NCI-H2171 (cell line): ENCODE data around the gene LRRC61.

ENCODE experiments used
- DNase-seq: peaks from one replicate; lab custom pipeline; 2025; lab: John Stamatoyannopoulos, UW

The LRRC61 gene

DNA sequence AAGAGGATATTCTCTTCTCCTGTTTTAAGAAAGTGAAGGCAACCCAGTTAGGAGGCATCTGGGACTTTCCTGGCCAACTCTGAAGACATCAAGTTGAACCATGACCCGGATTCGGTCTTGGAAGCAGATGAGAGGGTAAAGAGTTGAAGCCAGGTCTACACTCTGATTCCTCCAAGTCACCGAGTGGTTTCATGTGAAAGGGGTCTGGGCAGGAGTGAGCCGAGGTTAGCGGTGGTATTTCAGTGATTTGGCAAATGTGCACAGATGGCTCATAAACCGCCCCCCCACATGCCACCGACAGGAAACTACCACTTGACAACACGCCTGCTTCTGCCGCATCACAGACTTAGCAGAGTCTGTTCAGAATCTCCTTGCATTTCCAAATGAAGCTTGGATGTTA, 34.1 kb downstream of the LRRC61 start:
- DNase-seq: peak; percentile 73

GRCh38 chr7:150357771-150358427, 34.7 kb downstream of the LRRC61 start:
- no peak for DNase-seq

DNA sequence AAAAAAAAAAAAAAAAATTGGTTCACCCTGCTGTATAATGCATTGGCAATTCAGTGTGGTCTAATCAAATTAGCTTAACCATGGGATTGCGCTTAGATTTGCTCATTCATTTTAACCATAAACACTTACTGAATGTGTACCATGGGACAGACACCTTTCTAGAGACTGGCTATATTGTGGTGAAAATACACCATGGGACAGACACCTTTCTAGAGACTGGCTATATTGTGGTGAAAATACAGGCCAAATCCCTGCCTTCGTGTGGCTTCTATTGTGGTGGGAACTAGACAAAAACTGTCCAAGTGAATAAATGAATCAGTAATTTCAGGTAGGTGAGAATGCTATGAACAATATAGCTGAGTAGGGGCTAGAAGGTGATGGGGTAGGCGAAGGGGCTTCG, 35.3 kb downstream of the LRRC61 start:
- DNase-seq: no peak

- DNase-seq: no peak
Observed at GRCh38 chr7:150358988-150359621, 36.0 kb downstream of the LRRC61 start.

DNA sequence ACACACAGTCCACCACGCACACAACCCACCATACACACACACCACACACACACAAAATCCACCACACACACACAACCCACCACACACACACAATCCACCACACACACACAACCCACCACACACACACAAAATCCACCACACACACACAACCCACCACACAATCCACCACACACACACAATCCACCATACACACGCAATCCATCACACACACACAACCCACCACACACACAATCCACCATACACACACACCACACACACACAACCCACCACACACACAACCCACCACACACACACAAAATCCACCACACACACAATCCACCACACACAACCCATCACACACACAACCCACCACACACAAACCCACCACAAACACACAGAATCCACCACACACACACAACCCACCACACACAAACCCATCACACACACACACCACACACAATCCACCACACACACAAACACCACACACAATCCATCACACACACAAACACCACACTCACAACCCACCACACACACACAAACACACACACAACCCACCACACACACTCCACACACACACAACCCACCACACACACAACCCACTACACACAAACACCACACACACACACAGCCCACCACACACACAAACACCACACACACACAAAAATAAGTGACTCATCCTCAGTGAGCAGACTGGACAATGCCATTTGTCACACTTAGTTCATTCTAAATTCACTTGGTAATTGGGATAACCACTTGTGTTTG, 36.6 kb downstream of the LRRC61 start:
- DNase-seq: no peak

DNA sequence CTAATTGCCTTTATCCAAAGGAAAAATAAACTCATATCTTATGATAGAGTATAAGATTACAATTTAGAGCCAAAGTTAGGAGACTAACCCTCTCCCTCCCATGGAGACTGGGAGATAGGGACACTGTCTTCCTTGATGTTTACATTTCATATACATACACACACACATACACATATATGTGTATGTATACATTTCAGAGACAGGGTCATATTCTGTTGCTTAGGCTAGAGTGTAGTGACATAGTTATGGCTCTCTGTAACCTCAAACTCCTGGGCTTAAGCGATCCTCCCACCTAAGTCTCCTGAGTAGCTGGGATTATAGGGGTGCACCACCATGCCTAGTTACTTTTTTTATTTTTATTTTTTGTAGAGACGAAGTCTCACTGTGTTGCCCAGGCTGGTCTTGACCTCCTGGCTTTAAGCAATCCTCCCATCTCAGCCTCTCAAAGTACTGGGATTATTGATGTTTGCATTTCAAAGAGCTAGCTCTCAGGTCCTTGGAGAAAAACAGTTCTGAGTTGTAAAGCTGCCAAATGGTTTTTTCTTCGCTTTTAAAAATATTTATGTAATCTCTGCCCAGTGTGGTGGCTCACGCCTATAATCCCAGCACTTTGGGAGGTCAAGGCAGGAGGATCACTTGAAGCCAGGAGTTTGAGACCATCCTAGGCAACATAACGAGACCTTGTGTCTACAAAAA, 37.4 kb downstream of the LRRC61 start:
- DNase-seq: no peak

- no peak for DNase-seq
Observed at GRCh38 chr7:150361402-150361801, 38.2 kb downstream of the LRRC61 start.

GRCh38 chr7:150361807-150362621, 38.9 kb downstream of the LRRC61 start:
- DNase-seq: no peak

DNA sequence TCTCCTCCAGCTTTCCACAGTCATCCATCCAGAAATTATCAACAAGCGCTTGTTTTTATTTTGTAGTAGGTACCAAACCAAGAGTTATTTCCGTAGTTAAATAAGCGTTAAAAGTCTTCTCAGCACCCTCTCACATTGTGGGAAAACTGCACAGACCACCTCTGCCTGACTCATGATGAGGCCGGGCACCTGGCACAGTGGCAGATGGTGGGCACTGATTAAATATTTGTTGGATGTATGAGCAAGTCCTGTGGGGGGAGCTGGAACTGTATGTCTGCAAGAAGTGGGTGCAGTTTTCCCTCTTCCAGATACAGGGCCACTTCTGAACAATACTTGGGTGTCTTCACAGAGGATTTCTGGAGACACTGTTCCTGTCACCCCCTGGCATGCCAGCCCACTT, 40.2 kb downstream of the LRRC61 start:
- DNase-seq: no peak

GRCh38 chr7:150363872-150364271, 40.7 kb downstream of the LRRC61 start:
- no peak for DNase-seq

DNA sequence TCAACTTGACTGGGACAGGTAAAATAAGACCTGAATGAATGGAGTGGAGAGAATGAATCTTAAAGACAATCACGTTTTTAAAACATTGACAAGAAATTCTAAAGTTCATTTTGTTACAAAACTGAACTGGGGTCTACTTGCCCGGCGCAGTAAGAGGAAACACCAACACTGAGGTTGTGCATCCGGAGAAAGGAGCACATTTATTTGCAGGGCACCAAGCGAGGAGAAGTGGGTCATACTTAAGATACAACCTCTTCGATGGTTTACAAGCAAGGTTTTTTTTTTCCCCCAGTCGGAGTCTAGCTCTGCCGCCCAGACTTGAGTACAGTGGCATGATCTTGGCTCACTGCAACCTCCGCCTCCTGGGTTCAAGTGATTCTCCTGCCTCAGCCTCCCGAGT, 42.0 kb downstream of the LRRC61 start:
- DNase-seq: no peak

GRCh38 chr7:150365673-150366398, 42.7 kb downstream of the LRRC61 start:
- no peak for DNase-seq

DNA sequence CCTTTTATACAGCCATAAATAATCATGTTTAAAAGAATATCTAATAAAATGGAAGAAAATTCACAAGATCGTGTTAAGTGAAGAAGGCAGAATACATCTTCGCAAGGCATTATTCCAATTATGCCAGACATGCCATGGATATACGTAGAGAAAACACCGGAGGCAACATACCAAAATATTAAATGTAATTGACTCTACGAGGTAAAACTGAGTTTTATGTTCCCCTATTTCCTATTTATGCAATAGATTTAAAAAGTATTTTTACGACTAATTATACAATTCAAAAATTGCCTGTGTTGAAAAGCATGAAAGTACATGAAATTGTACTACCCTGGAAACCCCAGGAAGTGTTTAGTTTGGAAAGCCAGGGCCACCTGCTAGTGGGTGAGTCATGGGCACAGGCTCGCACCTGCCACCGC, 44.5 kb downstream of the LRRC61 start:
- DNase-seq: no peak

DNA sequence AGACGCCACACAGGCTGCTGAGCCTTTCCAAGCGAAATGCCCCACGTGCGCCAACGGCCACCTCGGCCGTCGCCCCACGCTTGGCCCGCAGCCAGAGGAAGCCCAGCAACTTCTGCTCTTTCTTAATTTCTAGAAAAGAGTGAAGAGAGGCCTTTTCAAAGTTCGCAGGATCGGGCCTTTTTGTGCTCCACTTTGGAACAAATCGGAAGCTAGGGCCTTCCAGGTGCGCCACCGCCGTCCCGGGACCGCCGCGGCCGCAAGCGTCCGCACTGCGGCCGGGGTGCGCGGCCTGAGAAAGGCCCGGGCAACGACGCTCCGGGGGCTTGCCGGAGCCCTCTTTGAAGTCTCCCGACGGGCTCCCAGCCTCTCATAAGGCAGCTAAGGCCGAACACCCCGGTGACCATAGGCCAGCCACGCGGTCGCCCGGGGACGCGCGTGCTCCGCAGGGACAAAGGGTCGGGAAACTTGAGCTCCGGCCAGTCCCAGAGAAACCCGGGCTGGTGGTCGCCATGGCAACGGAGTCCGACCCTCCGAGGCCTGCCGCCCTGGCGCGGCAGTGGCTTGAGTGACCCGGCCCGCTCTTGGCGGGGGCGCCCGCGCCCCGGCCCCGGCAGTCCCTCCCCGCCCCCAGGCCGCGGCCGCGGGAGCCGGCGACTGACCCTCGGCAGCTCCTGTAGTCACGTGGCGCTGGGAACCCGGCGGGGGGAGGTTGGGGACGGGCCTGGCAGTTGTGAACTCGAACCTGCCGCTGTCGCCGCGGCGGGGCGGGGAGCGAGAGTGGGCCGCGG, 45.1 kb downstream of the LRRC61 start, which contains the start of gene REPIN1:
TSS of gene REPIN1 (plus strand) at position 727 of the 788 bp plus-strand sequence. CDS start 890 bp downstream, outside the sequence.
- peak; percentile 85 for DNase-seq

- DNase-seq: peak; percentile 49
Observed at GRCh38 chr7:150368884-150369747, 46.0 kb downstream of the LRRC61 start.

DNA sequence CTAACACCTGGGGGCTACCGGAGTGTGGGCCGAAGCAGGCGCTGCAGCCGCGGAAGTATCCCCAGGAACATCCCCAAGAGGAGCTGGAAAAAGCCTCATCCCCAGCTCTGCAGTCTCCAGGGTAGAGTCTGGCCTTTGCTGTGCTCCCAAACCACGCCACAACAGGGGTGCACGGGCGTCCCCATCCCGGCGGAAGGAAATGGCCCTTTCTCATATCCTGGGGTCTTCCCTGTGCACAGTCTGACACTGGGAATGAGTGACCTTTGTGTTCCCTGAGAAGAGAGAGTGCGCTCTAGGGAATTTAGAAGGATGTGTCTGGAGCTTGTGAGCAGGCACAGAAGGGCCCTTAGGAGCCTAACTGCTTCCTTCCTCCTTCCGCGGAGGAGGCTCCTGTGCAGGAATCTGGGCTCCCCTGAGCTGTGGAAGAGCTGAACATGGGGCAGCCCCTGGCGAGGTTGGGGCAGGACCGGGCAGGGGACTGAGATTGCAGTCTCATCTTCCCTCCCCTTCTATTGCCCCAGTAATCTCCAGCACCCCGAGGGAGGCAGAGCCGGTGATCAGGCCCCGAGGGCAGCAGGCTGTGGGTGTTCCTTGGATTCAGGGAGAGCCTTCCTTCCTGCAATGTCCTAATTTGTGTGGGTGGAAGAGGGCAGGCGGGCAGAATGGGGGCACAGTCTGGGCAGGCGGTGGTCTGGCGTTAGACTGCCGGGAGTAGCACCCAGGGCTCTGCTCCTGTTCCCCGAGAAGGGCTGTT, 46.8 kb downstream of the LRRC61 start:
- DNase-seq: no peak

GRCh38 chr7:150370612-150371071, 47.5 kb downstream of the LRRC61 start:
- no peak for DNase-seq
